Smooth muscle cell (in vitro differentiated cells): ENCODE data around the gene CTAGE8. TPM values are rescaled to one million over a fixed set of nuclear protein-coding genes. Genes with fewer than 3 reads are reported as not detected.
"Not testable (repeated sequence)": the region's sequence is repeated elsewhere in the genome, so short reads cannot be mapped to it uniquely, and the experiment has no call there.

Experiments
- DNase-seq: peaks from one replicate; lab custom pipeline; 2025; ENCODE audit not compliant: unreplicated experiment; lab: John Stamatoyannopoulos, UW
- H2AFZ ChIP-seq: fragments of 200-600 bp; sonication (generic); 2 replicates; pipeline ENCODE4 v1.6.0; 2016; ENCODE audit warnings: antibody characterized with exemption, low read depth, mild to moderate bottlenecking
- H3F3A ChIP-seq: fragments of 200-600 bp; sonication (generic); 2 replicates; pipeline ENCODE4 v1.6.0; 2017; ENCODE audit warnings: antibody characterized with exemption, low read depth
- H3K27ac ChIP-seq: fragments of 200-600 bp; sonication (generic); 2 replicates; pipeline ENCODE4 v1.5.1; 2016; ENCODE audit warnings: low read depth, mild to moderate bottlenecking
- H3K27me3 ChIP-seq: fragments of 200-600 bp; sonication (generic); 2 replicates; pipeline ENCODE4 v1.6.1; 2016; ENCODE audit warnings: low read depth, mild to moderate bottlenecking
- H3K36me3 ChIP-seq: fragments of 200-600 bp; sonication (generic); 2 replicates; pipeline ENCODE4 v1.5.1; 2016; ENCODE audit warnings: low read depth
- H3K4me1 ChIP-seq: fragments of 200-600 bp; sonication (generic); 2 replicates; pipeline ENCODE4 v1.5.1; 2016; ENCODE audit warnings: low read depth
- H3K4me2 ChIP-seq: fragments of 200-600 bp; sonication (generic); 2 replicates; pipeline ENCODE4 v1.6.0; 2016; ENCODE audit warnings: mild to moderate bottlenecking
- H3K4me3 ChIP-seq: fragments of 200-600 bp; sonication (generic); 2 replicates; pipeline ENCODE4 v1.5.1; 2016; ENCODE audit warnings: mild to moderate bottlenecking
- H3K79me2 ChIP-seq: fragments of 200-600 bp; sonication (generic); 2 replicates; pipeline ENCODE4 v1.6.0; 2016; ENCODE audit warnings: low read depth, mild to moderate bottlenecking
- H3K9ac ChIP-seq: fragments of 200-600 bp; sonication (generic); 2 replicates; pipeline ENCODE4 v1.6.0; 2016; ENCODE audit warnings: low read depth
- H3K9me3 ChIP-seq: fragments of 200-600 bp; sonication (generic); replicated peaks from 2 replicates; pipeline ENCODE4 v1.5.1; 2016; ENCODE audit warnings: low read depth
- H4K20me1 ChIP-seq: fragments of 200-600 bp; sonication (generic); 2 replicates; pipeline ENCODE4 v1.6.0; 2016; ENCODE audit warnings: low read depth
- CTCF ChIP-seq: fragments of 200-600 bp; sonication (generic); IDR thresholded peaks from 2 replicates; pipeline ENCODE4 v1.5.1; 2017; ENCODE audit warnings: borderline replicate concordance, mild to moderate bottlenecking, antibody characterized with exemption; ENCODE audit not compliant: insufficient read depth, poor library complexity, severe bottlenecking
- WGBS: methylation state at CpG from one replicate; pipeline ENCODE4 v1.1.7; 2016; ENCODE audit warnings: low lambda C conversion rate; 5-methylcytosine and 5-hydroxymethylcytosine counted together
- polyA plus RNA-seq: library from polyadenylated mRNA; unstranded; fragments of >200 nt; fragmentation: Nextera tagmentation; extraction: Ambion mirVana; gene quantifications from 2 replicates; pipeline ENCODE4 v1.2.1, GENCODE V29; 2016
- total RNA-seq: library from RNA; depleted of rRNA; stranded (reverse); fragments of >200 nt; gene quantifications from 2 replicates; pipeline ENCODE4 v1.2.3, GENCODE V29; 2014

The CTAGE8 gene
- total and polyA plus RNA-seq, 2 experiments from 2014 or later = 0.65 to 1.3 TPM

- H3K4me1 ChIP-seq, H3K9ac ChIP-seq, H4K20me1 ChIP-seq, H3K79me2 ChIP-seq, H2AFZ ChIP-seq, H3K4me3 ChIP-seq, H3K27ac ChIP-seq, H3F3A ChIP-seq, H3K27me3 ChIP-seq, H3K9me3 ChIP-seq, H3K36me3 ChIP-seq, DNase-seq, H3K4me2 ChIP-seq: not testable (repeated sequence)
- WGBS = 93% methylated on average over 6 of the region's 6 CpGs
Observed at GRCh38 chr7:144275281-144275680, 6.2 kb upstream of the CTAGE8 start.

GRCh38 chr7:144264692-144265091 is 4.4 kb downstream of the CTAGE8 start, which contains the start of gene OR2A7:
TSS of gene OR2A7 (minus strand) at chr7:144264792. CDS start at chr7:144259628, 5,164 bp downstream.
- H3K4me3 ChIP-seq, H3K4me1 ChIP-seq, H3K27me3 ChIP-seq, H3K9ac ChIP-seq, H3K79me2 ChIP-seq, H3F3A ChIP-seq, H3K9me3 ChIP-seq, H2AFZ ChIP-seq, H3K4me2 ChIP-seq, H4K20me1 ChIP-seq, H3K27ac ChIP-seq, H3K36me3 ChIP-seq, DNase-seq: not testable (repeated sequence)
- 94% methylated on average over 7 of the region's 7 CpGs for WGBS

GRCh38 chr7:144262128-144262527 is 7.0 kb downstream of the CTAGE8 start:
- H3K4me3 ChIP-seq, H3K79me2 ChIP-seq: not testable (repeated sequence)
- WGBS = no CpG with 5 or more reads among the region's 2 CpGs

GRCh38 chr7:144259067-144259466 is 10.0 kb downstream of the CTAGE8 start:
- not testable (repeated sequence) for H3K9me3 ChIP-seq, H3K36me3 ChIP-seq, H4K20me1 ChIP-seq, H3K4me2 ChIP-seq, H3K4me3 ChIP-seq, H3K9ac ChIP-seq, H2AFZ ChIP-seq, H3F3A ChIP-seq, H3K27ac ChIP-seq, H3K79me2 ChIP-seq, H3K27me3 ChIP-seq, H3K4me1 ChIP-seq, DNase-seq
- WGBS = no CpG with 5 or more reads among the region's 14 CpGs

More at GRCh38 chr7:144262128-144262527, 7.0 kb downstream of the CTAGE8 start:
- H3K4me2 ChIP-seq, H3K27me3 ChIP-seq, H2AFZ ChIP-seq, H3K36me3 ChIP-seq, H3K9ac ChIP-seq, H3K9me3 ChIP-seq, H3F3A ChIP-seq, H3K4me1 ChIP-seq, DNase-seq, H4K20me1 ChIP-seq, H3K27ac ChIP-seq: not testable (repeated sequence)

GRCh38 chr7:144256112-144256511 is 13.0 kb downstream of the CTAGE8 start:
- Histone ChIP-seq H2AFZ (no peak overlapping the region), H3K4me1 (no peaks in the 10 kb centered on the region), H4K20me1 (no peaks in the 10 kb centered on the region), H3K9me3 (no peaks in the 10 kb centered on the region), H3K4me3 (no peak overlapping the region), H3K4me2 (no peak overlapping the region), H3F3A (no peaks in the 10 kb centered on the region), H3K27ac (no peak overlapping the region), H3K27me3 (no peaks in the 10 kb centered on the region), H3K79me2 (no peaks in the 10 kb centered on the region), H3K9ac (no peak overlapping the region), H3K36me3 (no peaks in the 10 kb centered on the region)
- no peak for DNase-seq
- no peak for TF ChIP-seq CTCF
- WGBS = 81% methylated on average over 3 of the region's 3 CpGs

- no peaks in the 10 kb centered on the region for H3K9me3 ChIP-seq
- H3K79me2 ChIP-seq = no peaks in the 10 kb centered on the region
- no peak overlapping the region for H2AFZ ChIP-seq
- H3K27me3 ChIP-seq = no peaks in the 10 kb centered on the region
- TF ChIP-seq CTCF = no peak
- no peak overlapping the region for H3K27ac ChIP-seq
- no peaks in the 10 kb centered on the region for H3K36me3 ChIP-seq
- no peak overlapping the region for H3K4me2 ChIP-seq
- H3K4me1 ChIP-seq = no peaks in the 10 kb centered on the region
- DNase-seq = no peak
- no peak overlapping the region for H3K9ac ChIP-seq
- no peaks in the 10 kb centered on the region for H4K20me1 ChIP-seq
- WGBS = 92% methylated on average over 5 of the region's 5 CpGs
- H3K4me3 ChIP-seq = no peak overlapping the region
- H3F3A ChIP-seq = no peaks in the 10 kb centered on the region
Observed at GRCh38 chr7:144255471-144255897, 13.6 kb downstream of the CTAGE8 start.

- H3K27ac ChIP-seq, H3K4me1 ChIP-seq, H2AFZ ChIP-seq, DNase-seq, H3K9me3 ChIP-seq, H3K9ac ChIP-seq, H3K27me3 ChIP-seq, H4K20me1 ChIP-seq, H3K4me2 ChIP-seq, H3K36me3 ChIP-seq, H3K79me2 ChIP-seq, H3K4me3 ChIP-seq, H3F3A ChIP-seq: not testable (repeated sequence)
- WGBS = no CpG with 5 or more reads among the region's 4 CpGs
Observed at GRCh38 chr7:144252307-144252706, 16.8 kb downstream of the CTAGE8 start.
